Medulla oblongata (tissue), 1 donor: ENCODE measurements around the gene THRA.

Experiments
- DNase-seq: peaks from one replicate; pipeline ENCODE4 v3.0.0-alpha.2; 2015; ENCODE audit errors: extremely low spot score

THRA gene

DNA sequence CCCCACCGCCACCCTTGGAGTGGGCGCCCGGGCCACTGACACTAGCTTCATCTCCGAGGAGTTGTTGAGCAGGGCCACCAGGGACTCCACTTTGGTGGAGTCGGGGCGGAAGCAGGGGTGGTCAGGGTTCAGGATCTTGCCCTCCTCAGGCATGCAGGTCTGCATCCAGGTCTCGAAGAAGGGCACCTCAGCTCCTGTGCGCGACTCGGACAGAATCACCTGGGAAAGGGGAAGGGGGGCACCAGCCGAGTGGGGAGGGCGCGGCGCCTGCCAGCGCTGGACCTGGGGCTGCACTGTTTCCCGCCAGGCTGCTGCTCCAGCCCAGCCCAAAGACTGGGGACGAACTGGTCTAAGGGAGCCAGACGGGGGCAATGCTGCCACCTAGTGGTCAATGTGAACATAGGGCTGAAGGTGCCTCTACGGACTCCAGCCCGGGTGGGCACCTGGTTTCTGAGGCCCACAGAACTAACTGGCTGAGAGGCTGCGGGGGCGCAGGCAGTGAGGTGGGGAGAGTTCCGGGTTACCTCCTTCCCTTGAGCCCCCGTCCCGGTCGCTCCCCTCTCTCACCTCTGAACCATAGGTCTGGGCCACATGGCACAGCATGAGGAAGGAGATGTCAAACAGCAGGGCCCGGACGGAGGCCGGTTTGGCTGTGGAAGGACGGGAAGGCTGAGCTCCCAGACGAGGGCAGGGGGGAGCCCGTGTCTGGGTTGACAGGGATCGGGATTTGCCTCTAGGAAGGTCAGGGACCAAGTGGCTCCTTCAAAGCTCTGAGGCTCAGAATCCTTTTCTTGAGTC lies 35.8 kb upstream of the THRA start:
- peak; percentile 84 for DNase-seq

GRCh38 chr17:40027614-40028012 lies 35.2 kb upstream of the THRA start:
- DNase-seq: no peak

DNA sequence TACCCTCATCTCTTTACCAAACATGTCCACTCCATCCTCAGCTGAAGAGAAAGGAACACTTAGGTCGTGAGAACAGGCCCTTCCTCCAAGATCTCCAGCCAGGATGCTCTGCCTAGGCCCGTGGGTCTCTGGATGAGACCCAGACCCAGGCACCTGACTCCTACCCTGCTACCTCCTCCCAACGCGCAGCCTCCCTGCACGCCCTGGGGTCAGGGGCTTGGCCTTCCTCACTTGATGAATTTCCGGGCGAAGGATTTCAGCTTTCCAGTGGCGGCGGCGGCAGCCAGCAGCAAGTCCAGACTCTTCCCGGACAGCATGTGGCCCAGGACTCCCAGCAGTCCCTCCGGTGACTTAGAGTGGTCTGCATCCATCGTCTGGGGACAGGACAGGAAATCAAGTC lies 34.2 kb upstream of the THRA start:
- DNase-seq: no peak

- DNase-seq: no peak
These were observed 31.1 kb upstream of the THRA start for GRCh38 chr17:40031706-40032105.

DNA sequence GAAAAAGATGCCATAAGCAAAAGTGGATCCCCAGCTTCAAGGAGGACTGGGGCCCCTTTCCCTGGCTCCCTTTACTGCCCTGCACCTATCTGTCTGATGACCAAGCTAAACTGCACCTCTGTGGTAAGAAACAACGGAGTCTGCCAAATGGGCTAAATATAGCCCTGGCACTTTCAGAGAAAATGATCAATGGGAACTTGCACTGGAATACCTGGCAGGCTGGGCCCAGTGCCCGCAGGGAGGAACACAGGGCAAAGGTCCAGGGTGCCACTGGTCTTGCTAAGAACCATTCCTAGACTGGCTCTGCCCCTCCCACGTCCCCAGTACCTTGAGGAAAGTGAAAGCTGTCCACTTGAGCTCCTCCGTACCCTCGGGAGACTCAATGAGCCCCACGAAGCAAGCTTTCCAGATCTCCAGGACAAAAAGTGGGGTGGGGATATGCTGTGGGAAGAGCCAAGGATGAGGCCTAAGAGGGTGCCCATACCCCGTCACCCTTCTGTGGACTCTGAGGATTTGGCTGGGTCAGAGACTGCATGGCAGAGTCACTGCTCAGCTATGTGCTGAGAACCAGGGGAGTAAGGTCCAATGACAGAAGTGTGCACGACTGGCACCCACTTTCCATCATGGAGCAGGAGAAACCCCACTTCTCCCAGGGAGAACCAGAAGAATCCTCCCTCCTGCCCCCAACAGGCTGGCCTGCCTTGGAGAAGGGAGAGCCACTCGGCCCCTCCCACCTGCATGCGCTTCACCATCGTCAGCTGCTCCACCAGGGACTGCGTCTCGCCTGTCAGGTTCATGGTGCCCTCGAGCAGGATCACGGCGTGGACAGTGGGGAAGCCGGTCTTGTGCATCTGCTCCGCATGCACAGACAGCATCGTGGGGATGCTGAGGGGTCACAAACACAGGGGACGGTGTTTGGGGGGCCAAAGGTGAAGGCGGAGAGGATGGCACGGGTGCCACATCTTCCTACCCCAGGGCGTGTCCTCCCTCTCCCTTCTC lies 30.1 kb upstream of the THRA start:
- DNase-seq: no peak

DNA sequence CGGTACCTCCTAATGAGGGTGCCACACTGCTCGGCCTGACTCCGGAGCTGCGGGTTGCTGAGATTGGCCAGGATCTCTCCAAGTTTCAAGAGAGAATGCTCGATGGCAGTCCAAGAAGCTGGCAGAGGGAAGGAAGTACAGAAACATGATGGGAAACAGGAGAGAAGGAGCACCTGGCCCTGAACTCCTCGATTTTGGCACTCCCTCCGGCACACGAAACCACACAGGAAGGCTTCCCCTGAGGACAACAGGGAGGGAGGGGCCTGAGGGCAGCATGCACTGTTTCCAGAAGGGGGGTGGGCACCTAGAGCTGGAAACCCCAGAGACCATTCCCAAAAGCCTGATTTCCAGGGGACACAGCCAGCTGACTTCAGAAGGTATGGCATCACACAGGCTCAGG lies 29.4 kb upstream of the THRA start:
- DNase-seq: no peak

GRCh38 chr17:40034426-40035161 lies 28.2 kb upstream of the THRA start:
- no peak for DNase-seq

DNA sequence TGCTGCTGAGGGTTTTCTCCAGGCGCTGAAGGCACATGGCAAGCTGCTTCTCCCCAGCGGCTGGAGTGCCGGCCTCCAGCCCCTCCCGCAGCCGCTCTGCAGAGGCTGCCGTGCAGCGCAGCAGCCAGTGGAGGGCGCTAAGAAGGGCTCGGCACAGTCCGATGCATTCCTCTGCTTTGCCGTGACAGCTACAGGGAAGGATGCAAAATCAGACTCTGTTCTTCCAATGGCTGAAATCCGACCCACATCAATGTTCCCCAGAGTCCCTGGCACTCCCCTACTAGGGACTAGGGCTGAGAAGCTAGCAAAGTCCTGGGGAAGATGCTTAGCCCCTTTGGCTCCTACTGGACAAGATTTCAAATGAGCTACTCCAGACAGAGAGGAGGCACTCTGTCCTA lies 27.6 kb upstream of the THRA start:
- DNase-seq: no peak

DNA sequence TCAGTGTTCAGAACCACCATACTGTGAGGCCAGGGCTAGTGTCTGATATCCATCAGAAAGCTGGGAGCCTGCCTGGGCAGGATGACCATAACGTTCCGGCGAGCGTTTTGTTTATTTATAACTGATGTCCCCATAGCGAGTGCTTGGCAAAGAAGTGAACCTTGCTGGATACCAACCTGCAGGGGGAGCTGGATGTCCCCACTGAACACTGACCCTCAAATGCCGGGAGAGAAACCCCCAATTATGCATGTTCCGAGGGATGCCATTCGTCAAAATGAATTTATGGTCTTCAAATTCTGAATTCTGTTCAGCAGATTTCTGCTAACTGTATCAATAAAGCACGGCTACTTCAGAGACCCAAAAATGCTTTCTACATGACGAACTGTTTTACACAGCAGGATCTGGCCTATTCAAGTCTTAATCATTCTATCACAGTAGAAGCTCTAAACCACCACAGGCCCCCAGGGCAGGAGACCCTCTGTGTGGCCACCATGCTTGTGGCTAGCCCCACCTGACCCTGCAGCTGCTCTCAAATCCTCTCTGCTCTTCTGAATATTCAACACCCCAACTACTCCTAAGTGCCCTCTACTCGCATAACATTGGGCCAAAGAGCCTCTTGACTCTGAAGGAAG lies 23.8 kb upstream of the THRA start:
- peak; percentile 58 for DNase-seq

GRCh38 chr17:40041196-40041595 lies 21.6 kb upstream of the THRA start:
- DNase-seq: no peak

- DNase-seq: peak; percentile 40
These were observed 6.3 kb upstream of the THRA start for GRCh38 chr17:40056379-40057015.

GRCh38 chr17:40058186-40058784 lies 4.5 kb upstream of the THRA start:
- DNase-seq: peak; percentile 52

DNA sequence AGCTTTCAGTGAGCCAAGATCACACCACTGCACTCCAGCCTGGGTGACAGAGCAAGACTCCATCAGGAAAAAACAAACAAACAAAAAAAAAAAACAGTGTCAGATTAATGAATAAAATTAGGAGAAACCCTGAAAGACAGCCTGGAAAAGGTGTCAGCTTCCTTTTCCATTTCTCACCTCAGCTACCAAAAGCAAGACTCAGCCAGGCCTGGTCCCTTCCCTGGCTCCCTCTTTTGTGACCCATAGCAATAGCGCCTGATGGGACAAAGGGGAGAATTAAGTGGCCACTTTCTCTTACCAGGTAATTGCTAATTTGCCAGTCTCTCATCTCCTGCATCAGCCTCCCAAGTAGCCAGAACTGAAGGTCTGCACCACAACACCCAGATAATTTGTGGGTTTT lies 3.9 kb upstream of the THRA start:
- DNase-seq: no peak

DNA sequence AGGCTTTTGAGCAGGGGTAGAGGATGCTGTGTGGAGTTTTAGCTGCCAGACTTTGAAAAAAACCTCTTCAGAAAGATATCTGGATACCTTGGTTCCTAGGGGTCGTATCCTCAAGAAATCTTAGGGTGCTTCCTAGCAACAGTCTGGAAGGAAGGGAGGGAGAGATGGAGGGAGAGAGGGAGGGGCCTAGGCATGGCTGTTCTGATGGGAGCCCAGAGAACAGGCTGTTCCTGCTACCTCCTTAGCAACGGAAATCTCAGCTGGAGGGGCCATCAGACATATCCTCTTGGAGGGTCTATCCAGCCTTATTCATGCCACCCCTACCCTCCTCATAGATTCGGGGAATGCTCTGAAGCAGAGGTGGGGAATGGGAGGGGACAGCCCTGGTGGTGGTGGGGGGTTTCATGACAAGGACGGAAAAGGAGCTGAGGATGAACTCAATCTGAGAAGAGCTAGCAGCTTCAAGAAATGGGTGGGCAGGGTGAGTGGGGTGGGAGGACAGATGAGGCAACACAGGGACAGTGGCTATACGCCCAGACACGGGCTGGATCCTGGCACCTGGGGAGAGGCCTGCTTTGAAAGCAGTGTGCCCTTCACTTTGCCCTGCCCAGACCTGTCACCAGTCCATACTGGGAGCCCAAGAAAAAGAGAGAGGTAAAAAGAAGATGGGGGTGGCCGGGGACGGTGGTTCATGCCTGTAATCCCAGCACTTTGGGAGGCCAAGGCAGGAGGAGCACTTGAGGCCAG lies 2.9 kb upstream of the THRA start:
- DNase-seq: no peak

DNA sequence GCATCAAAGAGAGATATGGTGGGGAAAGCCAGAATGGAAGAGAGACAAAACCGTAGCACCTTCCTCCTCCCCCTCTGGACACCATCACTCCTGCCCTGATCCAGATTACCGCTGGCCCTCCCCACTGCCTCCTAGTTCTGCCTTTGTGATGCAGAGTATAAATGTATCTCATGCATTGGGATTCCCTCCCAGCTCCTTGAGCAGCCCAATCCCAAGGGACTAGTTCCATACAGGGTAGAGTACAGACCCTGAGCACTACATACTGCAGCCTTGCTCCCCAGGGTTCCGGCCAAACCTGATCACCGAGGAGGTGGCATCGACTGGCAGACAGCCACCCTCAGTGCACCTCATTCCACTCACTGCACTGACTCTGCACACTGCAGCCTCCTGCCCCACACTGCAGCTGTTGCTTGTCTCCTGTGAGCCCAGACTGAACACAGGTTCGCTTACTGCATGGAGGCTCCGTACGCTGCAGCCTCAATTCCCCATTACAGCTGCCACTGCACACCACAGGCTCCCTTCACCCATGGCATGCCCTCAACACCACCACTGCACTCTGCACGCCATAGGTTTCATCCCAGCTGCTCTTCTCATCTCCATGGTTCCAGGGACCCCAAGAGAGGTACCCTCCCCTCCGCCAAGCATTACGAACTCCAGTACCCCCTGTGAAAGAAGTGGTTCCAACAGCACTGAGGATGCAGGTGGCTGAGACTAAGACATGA lies 1.7 kb upstream of the THRA start:
- DNase-seq: no peak

DNA sequence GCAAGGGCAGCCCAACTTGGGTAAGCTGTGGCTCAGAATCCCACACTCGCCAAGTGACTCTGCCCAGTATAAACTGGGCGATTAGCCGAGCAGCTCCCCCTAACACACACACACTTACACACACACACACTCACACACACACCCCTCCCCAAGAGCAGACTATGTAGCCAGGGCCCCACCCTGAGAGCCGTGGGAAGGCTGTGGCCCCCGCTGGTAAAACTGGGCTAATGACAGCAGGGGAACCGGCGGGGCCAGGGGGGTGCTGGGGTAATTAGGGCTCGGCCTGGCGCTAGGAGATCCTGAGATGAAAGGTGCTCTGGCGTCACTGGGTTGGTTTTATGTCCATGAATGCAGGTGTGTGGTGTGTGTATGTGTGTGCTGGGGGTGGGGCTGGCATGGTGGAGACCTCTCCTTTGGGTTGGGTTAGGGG lies 1.1 kb upstream of the THRA start:
- no peak for DNase-seq

DNA sequence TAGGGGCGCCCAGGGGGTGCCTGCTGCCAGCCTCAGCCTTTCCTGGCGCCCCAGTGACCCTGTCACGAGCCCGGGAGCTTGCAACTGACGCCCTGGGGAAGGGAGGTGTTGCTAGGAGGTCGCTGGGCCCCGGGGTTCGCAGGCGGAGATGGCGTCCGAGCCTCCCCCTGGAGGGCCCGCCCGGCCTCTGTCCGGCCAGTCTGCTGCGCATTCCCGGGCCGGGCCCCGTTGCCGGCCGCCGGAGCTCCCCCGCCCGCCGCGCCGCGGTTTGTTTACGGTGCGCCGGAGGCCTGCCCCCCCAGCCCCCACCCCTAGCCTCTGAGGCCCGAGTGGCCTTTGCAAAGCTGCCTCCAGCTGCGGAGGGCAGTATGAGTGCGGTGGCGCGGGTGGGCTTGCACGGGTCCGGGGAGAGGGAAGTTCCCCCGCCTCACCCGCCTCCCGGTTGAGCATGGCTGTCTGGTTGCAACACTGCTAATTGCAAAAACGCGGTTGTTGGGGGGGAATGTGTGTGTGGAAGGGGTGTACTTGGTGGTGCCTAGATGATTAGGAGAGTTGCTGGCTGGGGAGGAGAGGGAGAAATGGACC lies 514 bp downstream of the THRA start:
- DNase-seq: peak; percentile 27

DNA sequence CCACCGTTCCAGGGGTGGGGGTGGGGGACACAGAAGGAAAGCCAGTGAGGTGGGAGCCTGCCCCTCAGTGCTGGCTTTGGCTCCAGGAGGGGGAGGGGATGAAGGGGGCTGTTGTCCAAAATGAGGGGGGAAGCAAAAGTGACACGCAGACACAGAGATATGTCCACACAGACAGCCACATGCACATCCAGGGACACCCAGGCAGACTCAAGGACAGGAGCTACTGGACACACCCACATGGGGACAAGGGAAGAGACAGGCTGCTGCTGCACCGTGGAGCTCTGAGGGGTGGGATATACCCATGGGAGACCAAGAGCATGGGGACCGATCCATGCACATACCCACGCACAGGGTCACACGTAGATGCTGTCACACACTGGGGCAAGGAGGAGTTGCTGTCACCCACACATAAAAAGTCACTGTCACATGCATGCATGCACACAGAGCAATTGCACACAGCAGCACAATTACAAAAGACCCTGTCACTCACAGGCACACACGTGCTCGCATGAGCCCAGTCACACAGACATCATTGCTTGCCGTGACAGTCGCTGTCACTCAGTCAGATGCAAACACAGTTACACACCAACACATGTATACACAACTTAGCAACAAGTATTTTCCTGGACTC lies 1.3 kb downstream of the THRA start:
- DNase-seq: peak; percentile 70
